Activated naive CD4-positive, alpha-beta T cell treated with Interleukin-2 at 50 U/mL for 16 hours (primary cell): ENCODE results near the gene HIF3A.

Experiments
- DNase-seq: peaks from one replicate; pipeline ENCODE4 v3.0.0-alpha.2; 2020

HIF3A gene

GRCh38 chr19:46386996-46387712 lies 90.3 kb downstream of the HIF3A start:
- DNase-seq = no peak

- no peak for DNase-seq
Observed at GRCh38 chr19:46387713-46388130, 90.9 kb downstream of the HIF3A start.

- DNase-seq = no peak
Observed at GRCh38 chr19:46388311-46389095, 91.7 kb downstream of the HIF3A start.

- DNase-seq = no peak
Observed at GRCh38 chr19:46390121-46390858, 93.4 kb downstream of the HIF3A start.

GRCh38 chr19:46390866-46391265 lies 94.0 kb downstream of the HIF3A start:
- no peak for DNase-seq

- DNase-seq = no peak
Observed at GRCh38 chr19:46391296-46392251, 94.7 kb downstream of the HIF3A start.

- no peak for DNase-seq
Observed at GRCh38 chr19:46392252-46392801, 95.5 kb downstream of the HIF3A start.

GRCh38 chr19:46392837-46393236 lies 96.0 kb downstream of the HIF3A start:
- DNase-seq = no peak
